HCT116 (cell line): ENCODE measurements around the gene GFOD1. TPM values are rescaled to one million over a fixed set of nuclear protein-coding genes. Genes with fewer than 3 reads are reported as not detected.

Experiments
- ATAC-seq: fragments of 200-7000 bp; cut with Tn5 transposase; 2 replicates; pipeline ENCODE4 v1.9.1; 2020; ENCODE audit warnings: mild to moderate bottlenecking, moderate library complexity
- BruUV-seq: library from RNA; stranded (reverse); fragments of 400-500 nt; replicated peaks from 2 replicates; lab custom pipeline; 2021; lab: Mats Ljungman, UMichigan
- CTCF ChIA-PET: fragments of 300-600 bp; sonication (Branson Sonifier 250); formaldehyde crosslinking; loops from one replicate; lab custom pipeline; 2021; ENCODE audit warnings: antibody characterized with exemption; lab: Charles Lee
- POLR2A ChIA-PET: fragments of 300-600, 350-600 bp; sonication (Branson Sonifier 250); formaldehyde crosslinking; loops from one replicate; lab custom pipeline; 2021; ENCODE audit warnings: antibody characterized with exemption; lab: Charles Lee
- RAD21 ChIA-PET, 2 experiments: fragments of 300-600 bp; sonication (Branson Sonifier 250); formaldehyde crosslinking; loops; one replicate each; lab custom pipeline; 2023; ENCODE audit warnings: low total read pairs in 2 of 2; ENCODE audit not compliant: uncharacterized antibody in 2 of 2, unreplicated experiment in 2 of 2, low non-redundant PET in 1 of 2; lab: Charles Lee
- DNase-seq: peaks from one replicate; pipeline ENCODE4 v3.0.0-alpha.2; 2010; ENCODE audit warnings: low read depth, low spot score
- H2AFZ ChIP-seq: fragments of 200-600 bp; shearing (Covaris generic), sonication (generic); 2 replicates; pipeline ENCODE4 v1.6.1; 2017; ENCODE audit warnings: low read depth, mixed run types, mixed read lengths, antibody characterized with exemption, low read length; ENCODE audit not compliant: poor library complexity, severe bottlenecking
- H3K27ac ChIP-seq: 2 replicates; pipeline ENCODE4 v1.5.1; 2012; ENCODE audit warnings: low read depth, low read length
- H3K27me3 ChIP-seq: fragments of 200-600 bp; sonication (generic); 2 replicates; pipeline ENCODE4 v1.6.1; 2016; ENCODE audit warnings: mixed run types, low read length, mixed read lengths; ENCODE audit not compliant: insufficient read depth
- H3K36me3 ChIP-seq, 2 experiments: fragments of 200-500 bp in 1 of 2; fragments of 200-600 bp in 1 of 2; sonication (Bioruptor generic) in 1 of 2; sonication (generic) in 1 of 2; 2 replicates each; pipeline versions ENCODE4 v1.5.1 to v1.6.1; 2014 to 2016; ENCODE audit warnings: low read length in 2 of 2, inconsistent platforms in 1 of 2, mixed read lengths in 1 of 2, mixed run types in 1 of 2; ENCODE audit not compliant: insufficient read depth in 2 of 2, control insufficient read depth in 1 of 2
- H3K4me1 ChIP-seq, 2 experiments: fragments of 200-600 bp in 1 of 2; sonication (generic) in 1 of 2; 2 replicates each; pipeline versions ENCODE4 v1.5.1 to v1.6.1; 2012 to 2017; ENCODE audit warnings: low read length in 2 of 2, inconsistent platforms in 1 of 2, mild to moderate bottlenecking in 1 of 2, mixed read lengths in 1 of 2, mixed run types in 1 of 2, moderate library complexity in 1 of 2; ENCODE audit not compliant: insufficient read depth in 2 of 2, control insufficient read depth in 1 of 2
- H3K4me2 ChIP-seq: fragments of 200-600 bp; sonication (generic); 2 replicates; pipeline ENCODE4 v1.6.1; 2017; ENCODE audit warnings: mixed run types, low read length, mixed read lengths
- H3K4me3 ChIP-seq, 2 experiments: fragments of 200-600 bp in 1 of 2; sonication (generic) in 1 of 2; replicated peaks in 1 of 2; 2 replicates each; pipeline ENCODE4 v1.5.1; 2011 to 2016; ENCODE audit warnings: low read length in 2 of 2, control low read depth in 1 of 2, low read depth in 1 of 2, mild to moderate bottlenecking in 1 of 2, mixed read lengths in 1 of 2, mixed run types in 1 of 2
- H3K79me2 ChIP-seq: fragments of 200-600 bp; sonication (generic); 2 replicates; pipeline ENCODE4 v1.6.1; 2017; ENCODE audit warnings: mild to moderate bottlenecking, mixed run types, low read length, moderate library complexity, mixed read lengths; ENCODE audit not compliant: insufficient read depth
- H3K9ac ChIP-seq: fragments of 200-600 bp; sonication (generic); 2 replicates; pipeline ENCODE4 v1.6.1; 2016; ENCODE audit warnings: low read length, mixed read lengths
- H3K9me2 ChIP-seq: fragments of 200-600 bp; sonication (generic), shearing (Covaris generic); 2 replicates; pipeline ENCODE4 v1.6.1; 2017; ENCODE audit warnings: mixed run types, mild to moderate bottlenecking, moderate library complexity; ENCODE audit not compliant: insufficient read depth
- H3K9me3 ChIP-seq, 2 experiments: fragments of 200-500 bp in 1 of 2; fragments of 200-600 bp in 1 of 2; sonication (Bioruptor generic) in 1 of 2; sonication (generic) in 1 of 2; 2 replicates each; pipeline ENCODE4 v1.6.1; 2014 to 2017; ENCODE audit warnings: low read length in 2 of 2, mixed read lengths in 2 of 2, inconsistent platforms in 1 of 2, low read depth in 1 of 2, mild to moderate bottlenecking in 1 of 2, mixed run types in 1 of 2, moderate library complexity in 1 of 2; ENCODE audit not compliant: control insufficient read depth in 1 of 2, insufficient read depth in 1 of 2
- H4K20me1 ChIP-seq: fragments of 200-600 bp; sonication (generic), shearing (Covaris generic); 2 replicates; pipeline ENCODE4 v1.6.1; 2017; ENCODE audit warnings: mixed run types, mild to moderate bottlenecking, moderate library complexity; ENCODE audit not compliant: insufficient read depth
- CTCF ChIP-seq, 3 experiments: fragments of 200-600 bp in 1 of 3; sonication (generic) in 1 of 3; IDR thresholded peaks in 2 of 3; conservative IDR thresholded peaks in 1 of 3; 2 replicates each; pipeline ENCODE4 v1.5.1; 2012 to 2017; ENCODE audit warnings: low read depth in 2 of 3, low read length in 2 of 3, antibody characterized with exemption in 1 of 3, borderline replicate concordance in 1 of 3, control low read depth in 1 of 3, mild to moderate bottlenecking in 1 of 3, mixed read lengths in 1 of 3, mixed run types in 1 of 3, moderate library complexity in 1 of 3; ENCODE audit not compliant: insufficient read depth in 1 of 3
- TCF7L2 ChIP-seq: IDR thresholded peaks from 2 replicates; pipeline ENCODE4 v1.7.0; 2011; ENCODE audit warnings: borderline replicate concordance, inconsistent platforms; ENCODE audit not compliant: insufficient read depth, insufficient read length; ENCODE audit errors: extremely low read depth
- intact Hi-C: fragments of 100-400 bp; cut with micrococcal nuclease; formaldehyde crosslinking; loops from 2 replicates; pipeline ENCODE4 v1.10.0; 2022
- total RNA-seq: library from RNA; stranded (reverse); gene quantifications from one replicate; pipeline ENCODE4 v1.2.1, GENCODE V29; 2021; ENCODE audit not compliant: unreplicated experiment
- TF ChIP-seq, protein P1 (sequence below): IDR thresholded peaks from 2 replicates; pipeline ENCODE4 v1.6.1; 2012; ENCODE audit warnings: low read depth

GFOD1 gene
- total RNA-seq, 1 experiment from 2014 or later: 3.8 TPM

- H3K27me3 ChIP-seq: no peaks in the 10 kb centered on the region
- H2AFZ ChIP-seq: no peak overlapping the region
- H4K20me1 ChIP-seq: no peaks in the 10 kb centered on the region
- ChIA-PET POLR2A (no interaction called here), CTCF (no interaction called here), RAD21 (no interaction called here)
- TF ChIP-seq TCF7L2: no peak
- TF ChIP-seq, protein P1, sequence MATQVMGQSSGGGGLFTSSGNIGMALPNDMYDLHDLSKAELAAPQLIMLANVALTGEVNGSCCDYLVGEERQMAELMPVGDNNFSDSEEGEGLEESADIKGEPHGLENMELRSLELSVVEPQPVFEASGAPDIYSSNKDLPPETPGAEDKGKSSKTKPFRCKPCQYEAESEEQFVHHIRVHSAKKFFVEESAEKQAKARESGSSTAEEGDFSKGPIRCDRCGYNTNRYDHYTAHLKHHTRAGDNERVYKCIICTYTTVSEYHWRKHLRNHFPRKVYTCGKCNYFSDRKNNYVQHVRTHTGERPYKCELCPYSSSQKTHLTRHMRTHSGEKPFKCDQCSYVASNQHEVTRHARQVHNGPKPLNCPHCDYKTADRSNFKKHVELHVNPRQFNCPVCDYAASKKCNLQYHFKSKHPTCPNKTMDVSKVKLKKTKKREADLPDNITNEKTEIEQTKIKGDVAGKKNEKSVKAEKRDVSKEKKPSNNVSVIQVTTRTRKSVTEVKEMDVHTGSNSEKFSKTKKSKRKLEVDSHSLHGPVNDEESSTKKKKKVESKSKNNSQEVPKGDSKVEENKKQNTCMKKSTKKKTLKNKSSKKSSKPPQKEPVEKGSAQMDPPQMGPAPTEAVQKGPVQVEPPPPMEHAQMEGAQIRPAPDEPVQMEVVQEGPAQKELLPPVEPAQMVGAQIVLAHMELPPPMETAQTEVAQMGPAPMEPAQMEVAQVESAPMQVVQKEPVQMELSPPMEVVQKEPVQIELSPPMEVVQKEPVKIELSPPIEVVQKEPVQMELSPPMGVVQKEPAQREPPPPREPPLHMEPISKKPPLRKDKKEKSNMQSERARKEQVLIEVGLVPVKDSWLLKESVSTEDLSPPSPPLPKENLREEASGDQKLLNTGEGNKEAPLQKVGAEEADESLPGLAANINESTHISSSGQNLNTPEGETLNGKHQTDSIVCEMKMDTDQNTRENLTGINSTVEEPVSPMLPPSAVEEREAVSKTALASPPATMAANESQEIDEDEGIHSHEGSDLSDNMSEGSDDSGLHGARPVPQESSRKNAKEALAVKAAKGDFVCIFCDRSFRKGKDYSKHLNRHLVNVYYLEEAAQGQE: no peak
- TF ChIP-seq CTCF (IDR thresholded peaks at IDR 0.05 in 2 of 3, conservative IDR thresholded peaks at IDR 0.05 in 1 of 3; ENCODE audit: borderline replicate concordance in 1 of 3, insufficient read depth in 1 of 3, low read depth in 2 of 3, low read length in 2 of 3): no peak
- peaks cover 19 to 28% of the 10 kb centered on the region in 2 experiments for H3K4me1 ChIP-seq
- H3K9ac ChIP-seq: no peak overlapping the region
- H3K27ac ChIP-seq: no peak overlapping the region
- BruUV-seq: no TSS peak
- H3K36me3 ChIP-seq: no peaks in the 10 kb centered on the region
- no peak overlapping the region for H3K4me3 ChIP-seq
- intact Hi-C loops: no loop called here
- H3K4me2 ChIP-seq: no peak overlapping the region
- no peak for DNase-seq
- ATAC-seq: no peak
- H3K9me3 ChIP-seq: no peaks in the 10 kb centered on the region
- H3K9me2 ChIP-seq: no peaks in the 10 kb centered on the region
- H3K79me2 ChIP-seq: no peaks in the 10 kb centered on the region
These were observed 128.1 kb downstream of the GFOD1 start for GRCh38 chr6:13359287-13359686.
